ENCODE data around the gene RAD9B.
A peak's percentile ranks its signal among the peaks of the same experiment; 100 is the strongest.
"Not testable (repeated sequence)": the region's sequence is repeated elsewhere in the genome, so short reads cannot be mapped to it uniquely, and the experiment has no call there.

Gene RAD9B

DNA sequence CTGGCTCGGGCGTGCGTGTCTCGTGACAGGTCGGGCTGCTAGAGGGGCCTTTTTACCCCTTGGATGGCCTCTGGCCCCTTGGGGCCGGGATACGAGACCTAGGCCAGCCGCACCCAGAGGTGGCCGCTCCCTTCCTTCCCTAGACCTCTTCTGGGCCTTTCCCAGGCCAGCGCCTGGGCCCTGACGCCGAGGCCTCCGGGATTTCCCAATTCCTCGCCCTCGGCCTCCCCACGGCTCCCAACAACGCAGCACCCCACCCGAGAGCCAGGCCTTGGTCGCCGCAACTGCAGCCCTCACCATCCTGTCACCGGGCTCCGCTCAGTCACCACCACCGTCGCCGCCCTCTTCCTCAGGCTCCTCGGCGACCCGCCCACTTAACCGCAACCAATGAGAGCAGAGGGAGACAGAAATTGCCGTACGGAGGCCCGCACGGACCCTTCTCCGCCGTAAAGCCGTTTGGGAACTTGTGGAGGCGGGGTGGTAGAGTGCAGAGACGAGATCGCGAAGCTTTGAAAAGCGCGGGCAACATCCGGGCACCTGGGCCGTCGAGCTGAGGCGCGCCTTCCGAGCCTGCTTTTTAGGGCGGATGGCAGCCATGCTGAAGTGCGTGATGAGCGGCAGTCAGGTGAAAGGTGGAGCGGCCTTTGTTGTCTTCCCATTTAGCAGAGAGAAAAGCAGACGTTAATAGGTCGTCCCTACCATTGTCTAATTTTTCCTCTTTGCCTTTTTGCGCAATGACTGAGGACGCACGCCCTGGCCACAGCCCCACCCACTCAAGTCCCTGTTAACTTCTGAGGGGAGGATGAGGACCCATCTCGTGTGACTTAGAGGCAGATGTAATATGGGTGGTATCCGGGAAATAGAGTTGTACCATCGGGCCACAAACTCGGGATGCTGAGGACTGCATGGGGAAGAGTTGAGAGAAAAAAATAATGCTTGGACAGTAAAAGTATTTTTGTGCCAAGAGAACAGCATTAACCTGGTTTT lies at the start of gene RAD9B, which contains the start of gene VPS29:
RAD9B (plus strand) TSS at position 580 of the 987 bp plus-strand sequence; CDS start at position 587, 7 bp downstream.
VPS29 (minus strand) TSS at position 360 of the 987 bp plus-strand sequence; CDS start at position 300, 60 bp downstream.
- DNase-seq: peak; percentile 99

DNA sequence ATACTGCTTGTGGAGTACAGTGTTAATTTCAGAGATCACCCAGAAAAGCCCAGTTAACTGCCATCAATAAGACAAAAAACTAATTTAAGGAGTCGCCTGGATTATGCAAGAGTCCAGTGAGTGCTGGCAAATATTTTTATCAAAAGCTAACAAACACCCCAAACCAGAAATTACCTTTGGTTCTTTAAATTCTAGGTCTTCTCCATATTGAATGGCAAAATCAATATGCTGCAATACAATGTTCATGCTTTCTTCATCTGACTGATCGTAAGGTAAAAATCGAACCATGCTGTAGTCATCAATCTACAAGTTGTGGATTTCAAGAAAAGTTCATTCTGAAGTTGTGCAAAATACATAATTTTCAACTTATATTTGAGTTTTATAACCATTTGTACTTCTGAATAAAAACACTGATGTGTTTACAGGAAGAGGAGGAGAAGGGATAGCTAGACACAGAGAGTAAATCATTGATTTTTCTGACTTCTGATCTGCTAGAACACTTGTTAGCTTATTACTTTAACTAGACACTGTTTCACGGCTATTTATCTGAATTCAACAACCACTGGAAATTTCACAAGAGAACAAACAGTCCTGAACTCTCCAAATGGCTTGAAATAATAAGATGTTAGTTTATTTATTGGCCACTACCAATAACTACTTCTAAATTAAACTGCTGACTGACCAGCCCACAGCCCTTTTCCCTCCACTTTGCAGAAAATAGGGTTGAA lies 48.4 kb upstream of the RAD9B start:
- no peak for DNase-seq

- no peak for DNase-seq
Observed at GRCh38 chr12:110458756-110459155, 43.4 kb upstream of the RAD9B start.

DNA sequence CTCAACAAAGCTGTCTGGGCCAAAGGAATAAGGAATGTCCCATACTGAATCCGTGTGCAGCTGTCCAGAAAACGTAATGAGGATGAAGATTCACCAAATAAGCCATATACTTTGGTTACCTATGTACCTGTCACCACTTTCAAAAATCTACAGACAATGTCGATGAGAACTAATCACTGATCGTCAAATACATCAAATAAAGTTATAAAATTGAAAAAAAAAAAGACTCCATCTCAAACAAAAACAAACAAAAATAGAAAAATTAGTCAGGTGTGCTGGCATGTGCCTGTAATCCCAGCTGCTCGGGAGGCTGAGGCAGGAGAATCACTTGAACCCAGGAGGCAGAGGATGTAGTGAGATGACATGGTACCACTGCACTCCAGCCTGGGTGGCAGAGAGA lies 40.9 kb upstream of the RAD9B start:
- DNase-seq: not testable (repeated sequence)

GRCh38 chr12:110465024-110465423 lies 37.1 kb upstream of the RAD9B start:
- no peak for DNase-seq

DNA sequence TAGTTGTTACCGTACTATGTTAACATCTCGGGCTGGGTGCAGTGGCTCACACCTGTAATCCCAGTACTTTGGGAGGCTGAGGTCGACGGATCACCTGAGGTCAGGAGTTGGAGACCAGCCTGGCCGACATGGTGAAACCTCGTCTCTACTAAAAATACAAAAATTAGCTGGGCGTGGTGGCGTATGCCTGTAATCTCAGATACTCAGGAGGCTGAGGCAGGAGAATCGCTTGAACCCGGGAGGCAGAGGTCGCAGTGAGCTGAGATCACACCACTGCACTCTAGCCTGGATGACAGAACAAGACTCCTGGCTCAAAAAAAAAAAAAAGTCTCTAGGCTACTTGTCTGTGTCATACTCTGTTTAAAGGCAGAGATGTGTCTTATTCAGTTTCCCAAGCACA lies 36.4 kb upstream of the RAD9B start:
- DNase-seq: not testable (repeated sequence)

DNA sequence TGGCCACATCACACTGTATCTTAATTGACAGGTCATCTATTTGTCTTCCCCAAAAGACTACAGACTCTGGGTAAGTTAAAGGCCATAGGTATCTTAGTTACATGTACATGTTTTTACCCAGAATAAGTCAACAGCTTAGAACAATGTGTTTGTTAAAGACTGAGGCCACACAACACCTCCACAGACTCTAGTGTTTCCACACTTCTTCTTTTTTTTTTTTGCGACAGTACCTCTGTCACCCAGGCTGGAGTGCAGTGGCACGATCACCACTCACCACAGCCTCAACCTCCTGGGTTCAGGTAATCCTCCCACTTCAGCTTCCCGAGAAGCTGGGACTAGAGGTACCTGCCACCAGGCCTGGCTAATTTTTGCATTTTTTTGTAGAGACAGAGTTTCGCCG lies 35.3 kb upstream of the RAD9B start:
- no peak for DNase-seq

GRCh38 chr12:110467847-110468213 lies 34.3 kb upstream of the RAD9B start:
- DNase-seq: no peak

DNA sequence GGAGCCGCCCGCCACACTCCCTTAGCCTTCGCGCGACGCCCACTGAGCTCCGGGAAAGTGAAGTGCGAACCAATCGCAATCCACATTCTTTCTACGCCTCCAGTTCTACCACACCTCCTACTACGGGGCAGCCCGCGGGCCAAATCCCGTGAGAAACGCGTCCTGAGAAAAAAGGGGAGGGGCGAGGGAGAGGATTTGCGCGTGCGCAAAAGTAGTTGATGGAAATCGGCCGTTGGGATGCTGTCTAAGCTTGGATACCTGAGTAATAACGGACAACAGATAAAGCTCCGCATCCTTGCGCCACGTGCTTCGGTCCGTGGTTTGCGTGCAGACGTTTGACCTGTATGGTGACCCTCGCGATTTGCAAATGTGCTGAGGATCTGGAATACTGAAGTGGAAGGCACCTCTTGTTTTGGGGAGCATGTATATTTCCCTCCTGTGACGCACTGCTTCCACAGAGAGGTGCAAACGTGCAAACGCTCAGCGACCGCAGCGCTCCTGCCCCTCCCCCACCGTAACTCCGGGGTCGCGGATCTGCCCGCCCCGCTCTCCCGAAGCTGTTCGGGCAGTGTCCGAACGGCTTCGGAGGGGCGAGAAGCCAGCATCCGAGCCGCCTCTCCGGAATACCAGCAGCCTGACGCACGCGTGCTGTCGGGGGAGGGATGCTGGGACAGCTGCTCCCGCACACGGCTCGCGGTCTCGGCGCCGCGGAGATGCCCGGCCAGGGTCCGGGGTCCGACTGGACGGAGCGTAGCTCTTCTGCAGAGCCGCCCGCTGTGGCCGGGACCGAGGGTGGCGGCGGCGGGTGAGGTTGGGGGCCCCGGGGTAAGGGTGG lies 33.7 kb upstream of the RAD9B start, which contains the start of the genes FAM216A and GPN3:
FAM216A (plus strand) TSS at position 632 of the 835 bp plus-strand sequence; CDS start at position 663, 31 bp downstream.
GPN3 (minus strand) TSS at position 44 of the 835 bp plus-strand sequence. CDS start 54 bp downstream, outside the sequence.
- DNase-seq: peak; percentile 95 to 98

- no peak for DNase-seq
Observed at GRCh38 chr12:110475426-110475825, 26.7 kb upstream of the RAD9B start.

DNA sequence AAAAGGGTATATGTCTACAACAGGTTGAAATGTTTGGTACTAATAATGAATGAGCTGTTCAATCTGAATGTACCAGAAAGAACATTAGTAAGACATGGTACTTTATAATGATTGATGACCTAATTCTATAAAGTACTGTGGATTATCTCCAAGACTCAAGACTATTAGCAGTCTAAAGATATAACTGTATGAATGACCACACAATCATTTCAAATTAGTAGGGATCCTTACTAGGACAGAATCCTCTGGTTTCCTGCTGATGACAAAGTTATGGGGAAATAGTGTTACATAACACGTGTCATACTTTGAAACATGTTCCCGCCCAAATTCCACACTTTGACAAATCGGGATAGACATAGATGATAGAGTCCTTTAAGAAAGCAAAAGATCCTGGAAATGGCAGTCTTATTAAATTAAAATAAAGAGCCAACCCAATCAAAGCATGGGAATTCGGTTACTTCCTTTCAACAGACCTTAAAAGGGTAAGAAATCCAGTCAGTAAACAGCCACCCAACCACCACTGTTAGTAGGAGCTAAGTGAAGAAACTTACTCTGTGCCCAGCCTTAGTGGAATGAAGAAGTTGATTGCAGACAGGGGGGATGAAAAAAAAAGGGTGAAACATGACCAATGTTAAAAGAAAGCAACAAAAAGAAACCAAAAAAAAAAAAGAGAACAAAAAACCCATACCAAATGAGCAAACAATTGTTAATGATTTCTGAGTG lies 3.0 kb upstream of the RAD9B start:
- no peak for DNase-seq

DNA sequence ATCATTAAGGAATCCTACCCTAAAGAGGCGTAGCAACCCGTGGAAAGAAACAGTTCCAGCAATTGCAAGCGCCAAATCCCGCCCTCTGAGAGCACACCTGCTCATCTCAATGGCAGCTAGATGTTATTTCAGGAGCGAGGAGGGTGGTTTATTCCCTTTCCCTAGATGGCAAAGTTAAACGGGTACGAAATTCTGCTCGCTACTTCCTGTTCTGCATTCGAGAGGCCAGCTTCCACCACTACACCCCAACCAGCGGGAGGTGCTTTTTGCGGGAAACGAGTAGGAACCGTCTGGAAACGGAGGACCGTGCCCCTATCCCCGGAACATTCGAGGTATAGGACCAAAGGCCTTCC lies 756 bp upstream of the RAD9B start:
- DNase-seq: peak in 1 of 2 donors; percentile 13

- no peak for DNase-seq
Observed at GRCh38 chr12:110503432-110503831, 1.3 kb downstream of the RAD9B start.

- DNase-seq: no peak
Observed at GRCh38 chr12:110505332-110505731, 3.2 kb downstream of the RAD9B start.

DNA sequence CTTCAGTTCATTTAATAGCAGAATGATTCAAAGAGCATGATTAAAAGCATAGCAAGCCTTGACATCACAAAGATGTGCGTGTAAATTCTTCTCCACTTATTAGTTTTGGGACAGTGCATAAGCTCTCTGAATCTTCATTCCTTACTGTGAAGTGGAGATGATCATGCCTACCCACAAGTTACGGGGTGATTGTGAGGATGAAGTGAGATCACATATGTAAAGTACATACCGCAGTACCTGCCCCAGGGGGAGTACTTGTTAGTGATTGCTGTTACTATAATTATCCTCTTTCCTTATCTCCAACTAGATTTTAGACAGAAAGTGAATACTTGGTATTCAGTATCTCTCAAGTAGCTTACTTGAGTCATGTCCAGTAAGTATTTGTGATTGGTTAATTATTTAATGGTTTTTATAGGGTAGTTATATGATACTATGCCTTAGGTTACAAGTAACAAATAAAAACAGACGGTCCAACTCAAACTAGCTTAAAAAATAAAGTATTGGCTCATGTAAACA lies 6.0 kb downstream of the RAD9B start:
- DNase-seq: no peak

GRCh38 chr12:110513842-110514241 lies 11.7 kb downstream of the RAD9B start:
- no peak for DNase-seq

DNA sequence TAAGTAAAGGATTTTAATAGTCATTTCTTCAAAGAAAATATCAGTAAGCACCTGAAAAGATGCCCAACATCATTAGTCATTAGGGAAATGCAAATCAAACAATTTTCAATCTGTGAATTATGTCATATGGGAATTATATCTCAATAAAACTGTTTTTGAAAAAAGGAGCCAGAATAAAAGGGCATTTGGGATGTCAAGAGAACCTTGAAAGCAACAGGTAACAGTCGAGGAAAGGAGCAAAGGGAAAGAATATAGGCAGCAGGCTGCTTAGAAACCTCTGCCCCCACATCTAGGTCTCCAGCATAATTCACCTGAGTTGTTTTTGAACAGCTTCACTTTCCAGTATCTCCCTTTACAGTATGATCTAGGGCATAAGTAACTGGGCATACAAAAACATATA lies 12.2 kb downstream of the RAD9B start:
- DNase-seq: no peak

- no peak for DNase-seq
Observed at GRCh38 chr12:110516995-110517394, 14.9 kb downstream of the RAD9B start.

DNA sequence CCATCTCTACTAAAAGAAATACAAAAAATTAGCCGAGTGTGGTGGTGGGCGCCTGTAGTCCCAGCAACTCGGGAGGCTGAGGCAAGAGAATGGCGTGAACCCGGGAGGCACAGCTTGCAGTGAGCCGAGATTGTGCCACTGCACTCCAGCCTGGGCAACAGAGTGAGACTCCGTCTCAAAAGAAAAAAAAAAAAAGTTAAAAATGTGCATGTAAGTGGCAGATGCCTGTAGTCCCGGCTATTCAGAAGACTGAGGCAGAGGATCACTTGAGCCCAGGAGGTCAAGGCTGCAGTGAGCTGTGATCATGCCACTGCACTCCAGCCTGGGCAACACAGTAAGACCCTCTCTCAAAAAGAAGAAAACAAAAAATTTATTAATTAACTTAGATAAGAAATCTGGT lies 15.9 kb downstream of the RAD9B start:
- not testable (repeated sequence) for DNase-seq

- peak in 1 of 2 donors; percentile 13 for DNase-seq
Observed at GRCh38 chr12:110520876-110521712, 19.0 kb downstream of the RAD9B start.
